GM21515 (cell line): Measurements from ENCODE around the gene CCNG1.

Experiments used
- ATAC-seq: cut with Tn5 transposase; IDR thresholded peaks from one replicate; pipeline ENCODE4 v1.9.1; 2021; ENCODE audit not compliant: unreplicated experiment

CCNG1 gene

GRCh38 chr5:163489055-163489744 lies 51.8 kb downstream of the CCNG1 start:
- no peak for ATAC-seq

GRCh38 chr5:163489745-163490075 lies 52.3 kb downstream of the CCNG1 start:
- no peak for ATAC-seq
